Measurements from ENCODE around the gene GRAMD1A. TPM values are rescaled to one million over a fixed set of nuclear protein-coding genes. Genes with fewer than 3 reads are reported as not detected.

Gene GRAMD1A
- total RNA-seq, 3 donors from 2014 or later (not counting 1 experiment from before 2014, with no cell fraction given) = 57.6 to 80.3 (median 66.6) TPM

DNA sequence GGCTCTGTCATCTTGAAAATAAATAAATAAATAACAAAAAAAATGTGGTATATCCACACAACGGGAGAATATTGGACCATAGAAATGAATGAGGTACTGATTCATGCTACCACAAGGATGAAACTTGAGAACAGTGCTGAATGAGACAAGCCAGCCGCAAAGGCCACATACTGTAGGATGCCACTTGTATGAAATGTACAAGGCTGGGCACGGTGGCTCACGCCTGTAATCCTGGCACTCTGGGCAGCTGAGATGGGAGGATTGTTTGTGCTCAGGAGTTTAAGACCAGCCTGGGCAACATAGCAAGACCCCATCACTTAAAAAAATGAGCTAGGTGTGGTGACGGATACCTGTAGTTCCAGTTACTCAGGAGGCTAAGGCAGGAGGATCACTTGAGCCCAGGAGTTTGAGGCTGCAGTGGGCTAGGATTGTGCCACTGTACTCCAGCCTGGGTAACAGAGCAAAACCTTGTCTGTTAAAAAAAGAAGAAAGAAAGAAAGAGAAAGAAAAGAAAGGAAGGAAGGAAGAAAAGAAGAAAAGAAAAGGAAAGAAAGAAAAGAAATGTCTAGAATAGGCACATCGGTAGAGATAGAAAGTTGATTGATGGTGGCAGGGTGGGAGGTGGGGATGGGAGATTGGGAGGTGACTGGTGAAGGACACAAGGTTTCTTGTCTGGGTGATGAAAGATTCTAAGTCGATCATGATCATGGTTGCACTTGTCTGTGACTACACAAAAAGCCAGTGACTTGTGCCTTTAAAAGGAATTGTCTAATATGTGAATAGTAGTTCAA lies 61.7 kb downstream of the GRAMD1A start:
- no peak overlapping the region for H3K27ac Mint-ChIP-seq

DNA sequence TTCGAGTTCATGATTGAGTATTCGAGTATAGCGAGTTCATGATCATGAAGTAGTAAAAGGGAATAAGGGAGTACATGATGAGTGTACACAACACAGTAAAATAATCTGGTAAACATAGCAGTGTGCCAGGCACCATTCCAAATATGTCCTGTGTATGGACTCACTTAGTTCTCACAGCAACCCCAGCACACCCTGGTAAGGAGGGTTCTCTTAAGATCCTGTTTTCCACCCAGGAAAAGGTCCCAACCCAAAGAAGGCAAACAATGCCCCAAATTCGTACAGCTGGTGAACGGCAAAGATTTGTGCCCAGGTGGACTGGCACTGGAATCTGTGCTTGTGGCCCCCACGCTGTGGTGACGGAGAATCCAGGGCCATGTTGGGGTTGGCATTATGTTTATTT lies 62.8 kb downstream of the GRAMD1A start:
- H3K4me1 Mint-ChIP-seq = peaks cover 0 to 5% of the 10 kb centered on the region in 2 donors
- peaks cover 0 to 4% of the 10 kb centered on the region in 2 donors for H3K27me3 Mint-ChIP-seq (ENCODE audit: low read depth in 2 of 2)
- intact Hi-C loops (cut with micrococcal nuclease) = no loop called here
- WGBS (ENCODE audit: insufficient coverage) = 90% methylated on average over 7 of the region's 7 CpGs
- no peak overlapping the region for H3K4me3 Mint-ChIP-seq
- no peak for ATAC-seq
- H3K9me3 ChIP-seq (ENCODE audit: control insufficient read depth, insufficient read depth, low read length) = no peaks in the 10 kb centered on the region
- no peak overlapping the region for H3K4me3 ChIP-seq (ENCODE audit: low read length)
- H3K36me3 Mint-ChIP-seq = no peaks in the 10 kb centered on the region
- no peak overlapping the region for H3K27ac ChIP-seq (ENCODE audit: low read length)
- H3K9me3 Mint-ChIP-seq = no peaks in the 10 kb centered on the region
- no peaks in the 10 kb centered on the region for H3K36me3 ChIP-seq (ENCODE audit: control insufficient read depth, insufficient read depth, low read length)
- H3K27me3 ChIP-seq (ENCODE audit: control insufficient read depth, insufficient read depth, low read length) = no peaks in the 10 kb centered on the region
- DNase-seq = no peak
- H3K4me1 ChIP-seq (ENCODE audit: control insufficient read depth, insufficient read depth, low read length) = peaks cover 6% of the 10 kb centered on the region
- no peak for TF ChIP-seq CTCF (IDR thresholded peaks at IDR 0.05)
- no peak overlapping the region for H3K27ac Mint-ChIP-seq

More for the DNA sequence above, 61.7 kb downstream of the GRAMD1A start:
- Histone ChIP-seq H3K4me1 (ENCODE audit: control insufficient read depth, insufficient read depth, low read length) (no peaks in the 10 kb centered on the region), H3K36me3 (ENCODE audit: control insufficient read depth, insufficient read depth, low read length) (no peaks in the 10 kb centered on the region), H3K27me3 (ENCODE audit: control insufficient read depth, insufficient read depth, low read length) (no peaks in the 10 kb centered on the region), H3K4me3 (ENCODE audit: low read length) (no peak overlapping the region), H3K9me3 (ENCODE audit: control insufficient read depth, insufficient read depth, low read length) (no peaks in the 10 kb centered on the region), H3K27ac (ENCODE audit: low read length) (no peak overlapping the region)
- intact Hi-C loops (cut with micrococcal nuclease) = no loop called here
- H3K4me3 Mint-ChIP-seq = no peak overlapping the region
- DNase-seq (no peak), ATAC-seq (no peak)
- TF ChIP-seq CTCF (IDR thresholded peaks at IDR 0.05) = no peak
- no peaks in the 10 kb centered on the region for H3K9me3 Mint-ChIP-seq
- peaks cover 0 to 1% of the 10 kb centered on the region in 2 donors for H3K4me1 Mint-ChIP-seq
- H3K27me3 Mint-ChIP-seq (ENCODE audit: low read depth in 2 of 2) = peaks cover 1 to 4% of the 10 kb centered on the region in 2 donors
- 82% methylated on average over 7 of the region's 7 CpGs for WGBS (ENCODE audit: insufficient coverage)
- H3K36me3 Mint-ChIP-seq = no peaks in the 10 kb centered on the region

DNA sequence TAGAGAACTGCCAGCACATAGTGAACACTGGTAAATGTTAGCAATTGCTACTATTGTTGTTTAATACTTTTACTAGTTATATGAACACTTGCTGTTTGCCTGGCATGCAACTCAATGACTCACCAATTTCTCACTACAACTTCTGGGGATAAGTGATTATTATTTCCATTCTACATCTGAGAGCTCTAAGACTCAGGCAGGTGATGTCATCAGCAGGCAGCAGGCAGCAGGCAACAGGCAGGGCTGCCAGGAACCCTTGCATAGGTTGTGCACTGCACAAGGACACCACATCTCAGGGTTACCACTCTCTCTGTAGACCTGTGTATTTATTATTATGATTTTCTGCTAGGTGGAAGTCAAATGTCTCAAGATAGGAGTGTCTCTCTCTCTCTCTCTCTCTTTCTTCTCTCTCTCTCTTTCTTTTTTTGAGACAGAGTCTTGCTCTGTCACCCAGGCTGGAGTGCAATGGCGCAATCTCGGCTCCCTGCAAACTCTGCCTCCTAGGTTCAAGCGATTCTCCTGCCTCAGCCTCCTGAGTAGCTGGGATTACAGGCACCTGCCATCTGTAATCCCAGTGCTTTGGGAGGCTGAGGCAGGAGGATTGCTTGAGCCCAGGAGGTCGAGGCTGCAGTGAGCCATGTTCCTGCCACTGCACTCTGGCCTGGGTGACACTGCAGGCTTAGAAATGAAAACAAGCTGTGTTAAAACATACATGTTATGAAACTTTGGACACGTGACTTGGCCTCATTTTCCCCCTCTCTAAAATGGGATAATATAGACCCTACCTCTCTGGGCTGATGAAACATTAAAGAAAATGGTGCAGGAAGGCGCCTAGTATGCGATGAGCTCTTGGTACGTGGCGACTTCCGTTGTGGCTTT lies 64.1 kb downstream of the GRAMD1A start:
- intact Hi-C loops (cut with micrococcal nuclease) = no loop called here
- Mint-ChIP-seq H3K9me3 (no peaks in the 10 kb centered on the region), H3K4me1 (peaks cover 0 to 5% of the 10 kb centered on the region in 2 donors), H3K27ac (no peak overlapping the region), H3K4me3 (no peak overlapping the region), H3K27me3 (ENCODE audit: low read depth in 2 of 2) (peaks cover 0 to 4% of the 10 kb centered on the region in 2 donors), H3K36me3 (no peaks in the 10 kb centered on the region)
- 79% methylated on average over 10 of the region's 10 CpGs for WGBS (ENCODE audit: insufficient coverage)
- Histone ChIP-seq H3K4me3 (ENCODE audit: low read length) (no peak overlapping the region), H3K9me3 (ENCODE audit: control insufficient read depth, insufficient read depth, low read length) (no peaks in the 10 kb centered on the region), H3K27me3 (ENCODE audit: control insufficient read depth, insufficient read depth, low read length) (no peaks in the 10 kb centered on the region), H3K27ac (ENCODE audit: low read length) (no peak overlapping the region), H3K36me3 (ENCODE audit: control insufficient read depth, insufficient read depth, low read length) (no peaks in the 10 kb centered on the region), H3K4me1 (ENCODE audit: control insufficient read depth, insufficient read depth, low read length) (peaks cover 6% of the 10 kb centered on the region)
- no peak for TF ChIP-seq CTCF (IDR thresholded peaks at IDR 0.05)
- no peak for DNase-seq
- ATAC-seq = no peak
